Stimulated activated CD8-positive, alpha-beta memory T cell treated with anti-CD3 and anti-CD28 coated beads, Interleukin-12 subunit alpha, Interleukin-12 subunit beta, amount 100 ng/mL, for 24 hours (primary cell): ENCODE measurements around the gene KIFC3.
A peak's percentile ranks its signal among the peaks of the same experiment; 100 is the strongest.

Experiments
- DNase-seq: peaks from one replicate; pipeline ENCODE4 v3.0.0-alpha.2; 2020; ENCODE audit errors: extremely low read depth

The KIFC3 gene

GRCh38 chr16:57765160-57765728, 37.0 kb downstream of the KIFC3 start:
- DNase-seq, result no peak

- DNase-seq, result no peak
Observed at GRCh38 chr16:57764341-57765159, 37.7 kb downstream of the KIFC3 start.

- DNase-seq, result no peak
Observed at GRCh38 chr16:57764006-57764340, 38.3 kb downstream of the KIFC3 start.

- DNase-seq, result no peak
Observed at GRCh38 chr16:57763285-57764005, 38.8 kb downstream of the KIFC3 start.

GRCh38 chr16:57762365-57763040, 39.8 kb downstream of the KIFC3 start:
- no peak for DNase-seq

GRCh38 chr16:57761957-57762356, 40.3 kb downstream of the KIFC3 start:
- DNase-seq, result no peak

GRCh38 chr16:57761301-57761700, 41.0 kb downstream of the KIFC3 start:
- no peak for DNase-seq

GRCh38 chr16:57760357-57761160, 41.7 kb downstream of the KIFC3 start:
- DNase-seq, result no peak

- DNase-seq, result no peak
Observed at GRCh38 chr16:57759541-57760356, 42.5 kb downstream of the KIFC3 start.

GRCh38 chr16:57759131-57759530, 43.2 kb downstream of the KIFC3 start:
- no peak for DNase-seq

- DNase-seq, result no peak
Observed at GRCh38 chr16:57758331-57759117, 43.8 kb downstream of the KIFC3 start.

GRCh38 chr16:57757883-57758282, 44.4 kb downstream of the KIFC3 start:
- DNase-seq, result no peak

GRCh38 chr16:57757326-57757786, 44.9 kb downstream of the KIFC3 start:
- peak; percentile 66 for DNase-seq

- DNase-seq, result no peak
Observed at GRCh38 chr16:57756424-57757325, 45.6 kb downstream of the KIFC3 start.

GRCh38 chr16:57755726-57756423, 46.4 kb downstream of the KIFC3 start:
- no peak for DNase-seq

GRCh38 chr16:57755061-57755684, 47.1 kb downstream of the KIFC3 start:
- no peak for DNase-seq

GRCh38 chr16:57754354-57755060, 47.8 kb downstream of the KIFC3 start:
- no peak for DNase-seq
